Caco-2 (cell line): ENCODE results near the gene ISCA1. TPM values are rescaled to one million over a fixed set of nuclear protein-coding genes. Genes with fewer than 3 reads are reported as not detected.

Experiments
- BruUV-seq: library from RNA; stranded (reverse); fragments of 400-500 nt; replicated peaks from 2 replicates; lab custom pipeline; 2021; lab: Mats Ljungman, UMichigan
- CTCF ChIA-PET: fragments of 300-600 bp; sonication (Branson Sonifier 250); formaldehyde crosslinking; loops from one replicate; lab custom pipeline; 2022; ENCODE audit warnings: antibody characterized with exemption; lab: Charles Lee
- POLR2A ChIA-PET: fragments of 300-600 bp; sonication (Branson Sonifier 250); formaldehyde crosslinking; loops from one replicate; lab custom pipeline; 2022; ENCODE audit warnings: antibody characterized with exemption; lab: Charles Lee
- DNase-seq, 2 experiments: peaks; one replicate each; pipeline versions ENCODE4 v3.0.0 to v3.0.0-alpha.2; 2020 to 2022
- H3K27me3 ChIP-seq: replicated peaks from 2 replicates; pipeline ENCODE4 v1.6.0; 2011; ENCODE audit warnings: low read length; ENCODE audit not compliant: control insufficient read depth, insufficient read depth
- H3K36me3 ChIP-seq: 2 replicates; pipeline ENCODE4 v1.5.1; 2011; ENCODE audit warnings: low read length; ENCODE audit not compliant: control insufficient read depth, insufficient read depth
- H3K4me1 ChIP-seq: fragments of 250-450 bp; sonication (Bioruptor Pico); 2 replicates; pipeline ENCODE4 v1.5.1; 2020; ENCODE audit warnings: mild to moderate bottlenecking
- H3K4me3 ChIP-seq: 2 replicates; pipeline ENCODE4 v1.5.1; 2011; ENCODE audit warnings: low read depth, mild to moderate bottlenecking, control low read depth, low read length
- H3K9me3 ChIP-seq: fragments of 250-450 bp; sonication (Bioruptor Pico); 2 replicates; pipeline ENCODE4 v1.5.1; 2020; ENCODE audit warnings: mild to moderate bottlenecking, moderate library complexity
- H3K27ac Mint-ChIP-seq: one replicate; pipeline ENCODE4 v1.8.0; 2022; ENCODE audit warnings: mixed read lengths; ENCODE audit not compliant: unreplicated experiment
- H3K27me3 Mint-ChIP-seq: one replicate; pipeline ENCODE4 v1.8.0; 2022; ENCODE audit warnings: mixed read lengths; ENCODE audit not compliant: insufficient read depth, unreplicated experiment
- H3K36me3 Mint-ChIP-seq: one replicate; pipeline ENCODE4 v1.8.0; 2022; ENCODE audit warnings: mild to moderate bottlenecking, mixed read lengths; ENCODE audit not compliant: insufficient read depth, unreplicated experiment
- H3K4me1 Mint-ChIP-seq: one replicate; pipeline ENCODE4 v1.8.0; 2022; ENCODE audit warnings: low read depth, mixed read lengths; ENCODE audit not compliant: unreplicated experiment
- H3K4me3 Mint-ChIP-seq: one replicate; pipeline ENCODE4 v1.8.0; 2022; ENCODE audit warnings: mild to moderate bottlenecking, moderate library complexity, mixed read lengths; ENCODE audit not compliant: unreplicated experiment
- H3K9me3 Mint-ChIP-seq: one replicate; pipeline ENCODE4 v1.8.0; 2022; ENCODE audit warnings: mixed read lengths; ENCODE audit not compliant: unreplicated experiment
- intact Hi-C: fragments of 100-400 bp; cut with micrococcal nuclease; formaldehyde crosslinking; loops from one replicate; pipeline ENCODE4 v1.10.0; 2022; ENCODE audit not compliant: unreplicated experiment
- total RNA-seq: library from RNA; stranded (reverse); gene quantifications from 2 replicates; pipeline ENCODE4 v1.2.3, GENCODE V29; 2022
- TF ChIP-seq, protein P1 (sequence below), 2 experiments: fragments of 200-600 bp in 1 of 2; IDR thresholded peaks; 1 replicate in 1 of 2; 2 replicates in 1 of 2; pipeline versions ENCODE4 v1.5.1 to v1.8.0; 2011 to 2022; ENCODE audit warnings: antibody characterized with exemption in 1 of 2, control low read depth in 1 of 2, inconsistent platforms in 1 of 2, low read depth in 1 of 2, low read length in 1 of 2, mild to moderate bottlenecking in 1 of 2, moderate library complexity in 1 of 2; ENCODE audit not compliant: insufficient read depth in 1 of 2, severe bottlenecking in 1 of 2, unreplicated experiment in 1 of 2

Gene ISCA1
- total RNA-seq, 1 experiment from 2014 or later: 11.2 TPM

DNA sequence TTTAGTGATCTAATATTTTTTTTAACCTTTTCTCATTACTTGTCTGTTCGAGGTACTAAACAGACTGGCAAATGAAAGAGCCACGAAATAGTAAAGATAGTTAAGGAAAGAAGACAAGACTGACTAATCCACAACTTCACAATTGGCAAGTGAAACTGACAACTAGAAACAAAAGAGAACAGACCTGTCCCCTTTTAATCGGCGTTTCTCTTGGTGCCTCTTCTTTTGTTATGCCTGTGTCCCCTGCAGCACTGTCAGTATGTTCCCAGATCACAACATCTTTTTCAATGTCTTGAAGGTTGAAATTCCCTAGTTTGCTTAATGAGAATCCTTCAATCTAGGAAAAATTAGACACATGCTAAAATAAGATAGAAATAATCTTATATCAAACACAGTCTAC is 45.8 kb upstream of the ISCA1 start:
- H3K27me3 Mint-ChIP-seq: no peaks in the 10 kb centered on the region
- no peak overlapping the region for H3K4me3 Mint-ChIP-seq
- no TSS peak for BruUV-seq
- no peak overlapping the region for H3K4me3 ChIP-seq
- DNase-seq: no peak
- no peaks in the 10 kb centered on the region for H3K4me1 ChIP-seq
- H3K36me3 Mint-ChIP-seq: peaks cover 21% of the 10 kb centered on the region
- ChIA-PET CTCF (no interaction called here), POLR2A (no interaction called here)
- H3K27me3 ChIP-seq: no peaks in the 10 kb centered on the region
- no peaks in the 10 kb centered on the region for H3K4me1 Mint-ChIP-seq
- no peaks in the 10 kb centered on the region for H3K9me3 Mint-ChIP-seq
- H3K27ac Mint-ChIP-seq: no peak overlapping the region
- no peaks in the 10 kb centered on the region for H3K9me3 ChIP-seq
- TF ChIP-seq, protein P1, sequence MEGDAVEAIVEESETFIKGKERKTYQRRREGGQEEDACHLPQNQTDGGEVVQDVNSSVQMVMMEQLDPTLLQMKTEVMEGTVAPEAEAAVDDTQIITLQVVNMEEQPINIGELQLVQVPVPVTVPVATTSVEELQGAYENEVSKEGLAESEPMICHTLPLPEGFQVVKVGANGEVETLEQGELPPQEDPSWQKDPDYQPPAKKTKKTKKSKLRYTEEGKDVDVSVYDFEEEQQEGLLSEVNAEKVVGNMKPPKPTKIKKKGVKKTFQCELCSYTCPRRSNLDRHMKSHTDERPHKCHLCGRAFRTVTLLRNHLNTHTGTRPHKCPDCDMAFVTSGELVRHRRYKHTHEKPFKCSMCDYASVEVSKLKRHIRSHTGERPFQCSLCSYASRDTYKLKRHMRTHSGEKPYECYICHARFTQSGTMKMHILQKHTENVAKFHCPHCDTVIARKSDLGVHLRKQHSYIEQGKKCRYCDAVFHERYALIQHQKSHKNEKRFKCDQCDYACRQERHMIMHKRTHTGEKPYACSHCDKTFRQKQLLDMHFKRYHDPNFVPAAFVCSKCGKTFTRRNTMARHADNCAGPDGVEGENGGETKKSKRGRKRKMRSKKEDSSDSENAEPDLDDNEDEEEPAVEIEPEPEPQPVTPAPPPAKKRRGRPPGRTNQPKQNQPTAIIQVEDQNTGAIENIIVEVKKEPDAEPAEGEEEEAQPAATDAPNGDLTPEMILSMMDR (IDR thresholded peaks at IDR 0.05; ENCODE audit: insufficient read depth in 1 of 2, low read depth in 1 of 2, low read length in 1 of 2, severe bottlenecking in 1 of 2, unreplicated experiment in 1 of 2): no peak
- H3K36me3 ChIP-seq: no peaks in the 10 kb centered on the region
- intact Hi-C loops: no loop called here

DNA sequence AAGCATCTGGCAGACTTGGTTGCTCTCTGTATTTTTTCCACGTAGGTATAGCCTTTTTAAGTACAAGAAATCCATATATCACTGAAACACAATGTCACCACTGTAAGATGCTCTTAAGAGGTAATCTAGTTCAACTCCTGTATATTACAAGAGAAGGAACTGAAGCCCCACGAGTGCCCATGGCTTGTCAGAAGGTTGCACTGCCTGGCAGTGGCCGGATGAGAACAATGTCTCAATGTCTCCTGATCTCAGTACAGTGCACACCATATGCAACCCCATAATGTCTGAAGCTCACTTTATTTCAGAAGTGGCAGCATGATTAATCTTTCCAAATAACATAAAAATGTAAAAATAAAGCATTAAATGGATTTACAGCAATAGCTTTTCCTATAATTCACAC is 44.2 kb upstream of the ISCA1 start:
- intact Hi-C loops: no loop called here
- ChIA-PET CTCF (no interaction called here), POLR2A (no interaction called here)
- Mint-ChIP-seq H3K27ac (no peak overlapping the region), H3K4me3 (no peak overlapping the region), H3K27me3 (no peaks in the 10 kb centered on the region), H3K4me1 (no peaks in the 10 kb centered on the region), H3K9me3 (no peaks in the 10 kb centered on the region), H3K36me3 (peaks cover 23% of the 10 kb centered on the region)
- BruUV-seq: no TSS peak
- no peaks in the 10 kb centered on the region for H3K36me3 ChIP-seq
- TF ChIP-seq, protein P1 (IDR thresholded peaks at IDR 0.05; ENCODE audit: insufficient read depth in 1 of 2, low read depth in 1 of 2, low read length in 1 of 2, severe bottlenecking in 1 of 2, unreplicated experiment in 1 of 2): no peak
- H3K9me3 ChIP-seq: no peaks in the 10 kb centered on the region
- no peaks in the 10 kb centered on the region for H3K4me1 ChIP-seq
- no peak for DNase-seq
- no peak overlapping the region for H3K4me3 ChIP-seq
- H3K27me3 ChIP-seq: no peaks in the 10 kb centered on the region

DNA sequence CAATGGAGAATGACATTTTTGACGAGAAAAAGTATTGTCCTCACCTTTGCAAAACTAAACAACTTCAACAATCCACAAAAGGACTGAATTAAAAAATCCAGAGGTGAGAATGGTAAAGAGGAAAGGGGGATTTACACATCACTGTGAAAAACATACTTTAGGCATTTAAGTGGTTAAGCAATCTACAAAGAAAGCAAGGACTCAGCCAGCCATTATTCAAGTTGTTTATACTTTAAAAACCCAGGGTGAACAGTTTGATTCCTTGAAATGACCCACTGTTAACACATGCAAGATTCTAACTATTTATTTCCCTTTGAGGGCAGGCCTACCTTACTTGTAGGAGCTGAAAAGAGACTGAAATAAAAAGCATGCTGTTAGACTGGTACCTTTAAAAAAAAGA is 42.6 kb upstream of the ISCA1 start:
- H3K4me1 ChIP-seq: no peaks in the 10 kb centered on the region
- Mint-ChIP-seq H3K9me3 (no peaks in the 10 kb centered on the region), H3K4me1 (no peaks in the 10 kb centered on the region), H3K27ac (no peak overlapping the region), H3K27me3 (no peaks in the 10 kb centered on the region), H3K4me3 (no peak overlapping the region), H3K36me3 (peaks cover 27% of the 10 kb centered on the region)
- H3K9me3 ChIP-seq: no peaks in the 10 kb centered on the region
- TF ChIP-seq, protein P1 (IDR thresholded peaks at IDR 0.05; ENCODE audit: insufficient read depth in 1 of 2, low read depth in 1 of 2, low read length in 1 of 2, severe bottlenecking in 1 of 2, unreplicated experiment in 1 of 2): no peak
- no TSS peak for BruUV-seq
- no peak for DNase-seq
- intact Hi-C loops: no loop called here
- H3K4me3 ChIP-seq: no peak overlapping the region
- ChIA-PET CTCF (no interaction called here), POLR2A (no interaction called here)
- no peaks in the 10 kb centered on the region for H3K27me3 ChIP-seq
- H3K36me3 ChIP-seq: no peaks in the 10 kb centered on the region
